Caco-2 (cell line): ENCODE results near the gene SYNGR3. TPM values are rescaled to one million over a fixed set of nuclear protein-coding genes. Genes with fewer than 3 reads are reported as not detected.

Source experiments
- BruUV-seq: library from RNA; stranded (reverse); fragments of 400-500 nt; replicated peaks from 2 replicates; lab custom pipeline; 2021; lab: Mats Ljungman, UMichigan
- CTCF ChIA-PET: fragments of 300-600 bp; sonication (Branson Sonifier 250); formaldehyde crosslinking; loops from one replicate; lab custom pipeline; 2022; ENCODE audit warnings: antibody characterized with exemption; lab: Charles Lee
- POLR2A ChIA-PET: fragments of 300-600 bp; sonication (Branson Sonifier 250); formaldehyde crosslinking; loops from one replicate; lab custom pipeline; 2022; ENCODE audit warnings: antibody characterized with exemption; lab: Charles Lee
- DNase-seq, 2 experiments: peaks; one replicate each; pipeline versions ENCODE4 v3.0.0 to v3.0.0-alpha.2; 2020 to 2022
- H3K27me3 ChIP-seq: replicated peaks from 2 replicates; pipeline ENCODE4 v1.6.0; 2011; ENCODE audit warnings: low read length; ENCODE audit not compliant: control insufficient read depth, insufficient read depth
- H3K36me3 ChIP-seq: 2 replicates; pipeline ENCODE4 v1.5.1; 2011; ENCODE audit warnings: low read length; ENCODE audit not compliant: control insufficient read depth, insufficient read depth
- H3K4me1 ChIP-seq: fragments of 250-450 bp; sonication (Bioruptor Pico); 2 replicates; pipeline ENCODE4 v1.5.1; 2020; ENCODE audit warnings: mild to moderate bottlenecking
- H3K4me3 ChIP-seq: 2 replicates; pipeline ENCODE4 v1.5.1; 2011; ENCODE audit warnings: low read depth, mild to moderate bottlenecking, control low read depth, low read length
- H3K9me3 ChIP-seq: fragments of 250-450 bp; sonication (Bioruptor Pico); 2 replicates; pipeline ENCODE4 v1.5.1; 2020; ENCODE audit warnings: mild to moderate bottlenecking, moderate library complexity
- H3K27ac Mint-ChIP-seq: one replicate; pipeline ENCODE4 v1.8.0; 2022; ENCODE audit warnings: mixed read lengths; ENCODE audit not compliant: unreplicated experiment
- H3K27me3 Mint-ChIP-seq: one replicate; pipeline ENCODE4 v1.8.0; 2022; ENCODE audit warnings: mixed read lengths; ENCODE audit not compliant: insufficient read depth, unreplicated experiment
- H3K36me3 Mint-ChIP-seq: one replicate; pipeline ENCODE4 v1.8.0; 2022; ENCODE audit warnings: mild to moderate bottlenecking, mixed read lengths; ENCODE audit not compliant: insufficient read depth, unreplicated experiment
- H3K4me1 Mint-ChIP-seq: one replicate; pipeline ENCODE4 v1.8.0; 2022; ENCODE audit warnings: low read depth, mixed read lengths; ENCODE audit not compliant: unreplicated experiment
- H3K4me3 Mint-ChIP-seq: one replicate; pipeline ENCODE4 v1.8.0; 2022; ENCODE audit warnings: mild to moderate bottlenecking, moderate library complexity, mixed read lengths; ENCODE audit not compliant: unreplicated experiment
- H3K9me3 Mint-ChIP-seq: one replicate; pipeline ENCODE4 v1.8.0; 2022; ENCODE audit warnings: mixed read lengths; ENCODE audit not compliant: unreplicated experiment
- CTCF ChIP-seq, 2 experiments: fragments of 200-600 bp in 1 of 2; IDR thresholded peaks; 1 replicate in 1 of 2; 2 replicates in 1 of 2; pipeline versions ENCODE4 v1.5.1 to v1.8.0; 2011 to 2022; ENCODE audit warnings: antibody characterized with exemption in 1 of 2, control low read depth in 1 of 2, inconsistent platforms in 1 of 2, low read depth in 1 of 2, low read length in 1 of 2, mild to moderate bottlenecking in 1 of 2, moderate library complexity in 1 of 2; ENCODE audit not compliant: insufficient read depth in 1 of 2, severe bottlenecking in 1 of 2, unreplicated experiment in 1 of 2
- intact Hi-C: fragments of 100-400 bp; cut with micrococcal nuclease; formaldehyde crosslinking; loops from one replicate; pipeline ENCODE4 v1.10.0; 2022; ENCODE audit not compliant: unreplicated experiment
- total RNA-seq: library from RNA; stranded (reverse); gene quantifications from 2 replicates; pipeline ENCODE4 v1.2.3, GENCODE V29; 2022

The SYNGR3 gene
- total RNA-seq, 1 experiment from 2014 or later, result 2.9 TPM

GRCh38 chr16:2040041-2040786, 50.4 kb downstream of the SYNGR3 start:
- ChIA-PET POLR2A (interaction anchor here (0.6 kb wide), 4 partner anchors 13 to 174 kb away, joined by 3 to 6 read pairs (median 4); partner anchors contain the start of genes NHERF2 and PGP), CTCF (interaction anchor here (0.5 to 0.6 kb wide), 2 partner anchors 101 to 216 kb away, joined by 3 read pairs; no protein-coding TSS in a partner anchor)
- Histone ChIP-seq H3K9me3 (no peaks in the 10 kb centered on the region), H3K4me1 (peaks cover 17% of the 10 kb centered on the region), H3K4me3 (no peak overlapping the region), H3K27me3 (no peaks in the 10 kb centered on the region), H3K36me3 (no peaks in the 10 kb centered on the region)
- Mint-ChIP-seq H3K4me3 (no peak overlapping the region), H3K9me3 (no peaks in the 10 kb centered on the region), H3K4me1 (peaks cover 7% of the 10 kb centered on the region), H3K36me3 (peaks cover 16% of the 10 kb centered on the region), H3K27ac (no peak overlapping the region), H3K27me3 (no peaks in the 10 kb centered on the region)
- BruUV-seq, result no TSS peak
- intact Hi-C loops, result no loop called here
- TF ChIP-seq CTCF (IDR thresholded peaks at IDR 0.05; ENCODE audit: insufficient read depth in 1 of 2, low read depth in 1 of 2, low read length in 1 of 2, severe bottlenecking in 1 of 2, unreplicated experiment in 1 of 2), result no peak
- DNase-seq, result no peak

- TF ChIP-seq CTCF (IDR thresholded peaks at IDR 0.05; ENCODE audit: insufficient read depth in 1 of 2, low read depth in 1 of 2, low read length in 1 of 2, severe bottlenecking in 1 of 2, unreplicated experiment in 1 of 2), result no peak
- H3K36me3 ChIP-seq, result no peaks in the 10 kb centered on the region
These were observed 51.2 kb downstream of the SYNGR3 start for GRCh38 chr16:2040787-2041522.

More at GRCh38 chr16:2040787-2041522, 51.2 kb downstream of the SYNGR3 start:
- Histone ChIP-seq H3K27me3 (no peaks in the 10 kb centered on the region), H3K4me1 (peaks cover 10% of the 10 kb centered on the region), H3K4me3 (no peak overlapping the region), H3K9me3 (no peaks in the 10 kb centered on the region)
- no peaks in the 10 kb centered on the region for H3K9me3 Mint-ChIP-seq
- no TSS peak for BruUV-seq
- ChIA-PET POLR2A (interaction anchor here (0.6 to 0.7 kb wide), 2 partner anchors 50 to 76 kb away, joined by 3 to 4 read pairs; partner anchors contain the start of gene RPS2), CTCF (interaction anchor here (0.5 kb wide), 1 partner anchor 217 kb away, joined by 3 read pairs; no protein-coding TSS in a partner anchor)
- peaks cover 16% of the 10 kb centered on the region for H3K36me3 Mint-ChIP-seq
- H3K27me3 Mint-ChIP-seq, result no peaks in the 10 kb centered on the region
- no peak overlapping the region for H3K4me3 Mint-ChIP-seq
- no peak for DNase-seq
- intact Hi-C loops, result no loop called here
- H3K4me1 Mint-ChIP-seq, result peaks cover 7% of the 10 kb centered on the region
- no peak overlapping the region for H3K27ac Mint-ChIP-seq
